Thoracic aorta (tissue), 2 donors: Measurements from ENCODE around the gene AFF1. TPM values are rescaled to one million over a fixed set of nuclear protein-coding genes. Genes with fewer than 3 reads are reported as not detected.
A peak's percentile ranks its signal among the peaks of the same experiment; 100 is the strongest.

Experiments used
- ATAC-seq: fragments of 150-250 bp; one replicate; pipeline ENCODE4 v1.8.0; 2017; ENCODE audit warnings: low read depth; ENCODE audit not compliant: insufficient number of reproducible peaks, low FRiP score
- DNase-seq: peaks from one replicate; pipeline ENCODE4 v3.0.0-alpha.2; 2020; ENCODE audit warnings: low spot score
- H3K27ac ChIP-seq, 2 donors: fragments of 200-600 bp; sonication (generic); 1 replicate in 1 of 2; 2 replicates in 1 of 2; pipeline ENCODE4 v1.5.1; 2016; ENCODE audit warnings: mild to moderate bottlenecking in 2 of 2, moderate library complexity in 2 of 2
- H3K27me3 ChIP-seq: fragments of 200-600 bp; sonication (generic); replicated peaks from 2 replicates; pipeline ENCODE4 v1.6.0; 2016; ENCODE audit warnings: mild to moderate bottlenecking; ENCODE audit not compliant: insufficient read depth
- H3K36me3 ChIP-seq: fragments of 200-600 bp; sonication (generic); one replicate; pipeline ENCODE4 v1.5.1; 2016
- H3K4me1 ChIP-seq, 2 donors: fragments of 200-600 bp; sonication (generic); 1 replicate in 1 of 2; 2 replicates in 1 of 2; pipeline versions ENCODE4 v1.5.1 to v1.6.0; 2016; ENCODE audit warnings: low read depth in 2 of 2, mild to moderate bottlenecking in 1 of 2; ENCODE audit not compliant: control insufficient read depth in 1 of 2
- H3K4me3 ChIP-seq: fragments of 200-600 bp; sonication (generic); 2 replicates; pipeline ENCODE4 v1.5.1; 2016; ENCODE audit warnings: mild to moderate bottlenecking
- H3K9me3 ChIP-seq: fragments of 200-600 bp; sonication (generic); 2 replicates; pipeline ENCODE4 v1.5.1; 2016
- total RNA-seq, 2 donors: library from RNA; depleted of rRNA; stranded (reverse); fragments of >200 nt; gene quantifications; one replicate each; pipeline versions ENCODE4 v1.1.0 to v1.2.3, GENCODE V29; 2016
- TF ChIP-seq, protein P1 (sequence below): fragments of 200-600 bp; sonication (generic); IDR thresholded peaks from one replicate; pipeline ENCODE4 v1.5.1; 2019; ENCODE audit warnings: antibody characterized with exemption

The AFF1 gene
- total RNA-seq, 2 donors from 2014 or later: 51.9 to 93.2 TPM

DNA sequence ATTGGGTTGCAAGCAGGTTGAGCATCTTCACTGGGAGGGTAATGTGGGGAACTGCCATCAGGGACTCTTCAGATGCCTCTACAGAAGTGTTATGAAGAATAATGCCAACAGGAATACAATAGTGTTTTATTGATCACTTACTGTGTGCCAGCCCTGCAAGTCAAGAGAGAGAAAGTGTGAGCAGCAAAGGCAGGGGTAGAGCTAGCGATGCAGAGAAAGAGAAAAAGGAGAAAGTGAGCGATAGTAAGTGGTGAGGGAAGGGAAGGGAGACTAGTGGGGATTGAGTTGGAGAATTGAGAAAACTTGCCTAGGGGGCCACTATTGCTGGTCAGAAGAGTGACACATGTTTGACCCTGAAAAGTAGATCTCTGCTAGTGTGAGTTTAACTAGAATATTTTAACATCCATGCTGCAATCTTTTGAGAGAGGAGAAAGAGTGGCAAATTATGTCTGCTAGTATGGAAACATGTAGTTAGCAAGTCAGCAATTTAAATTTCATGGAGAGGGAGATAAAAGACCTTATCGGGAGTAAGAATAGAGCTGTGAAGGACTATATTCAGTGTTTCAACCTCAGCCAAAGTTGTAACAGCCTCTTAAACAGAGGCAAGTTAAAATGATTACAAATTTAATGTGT, 12.2 kb downstream of the AFF1 start:
- ATAC-seq (no peak), DNase-seq (no peak)
- Histone ChIP-seq H3K27ac (no peak overlapping the region), H3K4me1 (peaks cover 5 to 17% of the 10 kb centered on the region in 2 donors), H3K9me3 (no peaks in the 10 kb centered on the region), H3K4me3 (no peak overlapping the region), H3K27me3 (no peaks in the 10 kb centered on the region), H3K36me3 (peaks cover 8% of the 10 kb centered on the region)
- TF ChIP-seq, protein P1, sequence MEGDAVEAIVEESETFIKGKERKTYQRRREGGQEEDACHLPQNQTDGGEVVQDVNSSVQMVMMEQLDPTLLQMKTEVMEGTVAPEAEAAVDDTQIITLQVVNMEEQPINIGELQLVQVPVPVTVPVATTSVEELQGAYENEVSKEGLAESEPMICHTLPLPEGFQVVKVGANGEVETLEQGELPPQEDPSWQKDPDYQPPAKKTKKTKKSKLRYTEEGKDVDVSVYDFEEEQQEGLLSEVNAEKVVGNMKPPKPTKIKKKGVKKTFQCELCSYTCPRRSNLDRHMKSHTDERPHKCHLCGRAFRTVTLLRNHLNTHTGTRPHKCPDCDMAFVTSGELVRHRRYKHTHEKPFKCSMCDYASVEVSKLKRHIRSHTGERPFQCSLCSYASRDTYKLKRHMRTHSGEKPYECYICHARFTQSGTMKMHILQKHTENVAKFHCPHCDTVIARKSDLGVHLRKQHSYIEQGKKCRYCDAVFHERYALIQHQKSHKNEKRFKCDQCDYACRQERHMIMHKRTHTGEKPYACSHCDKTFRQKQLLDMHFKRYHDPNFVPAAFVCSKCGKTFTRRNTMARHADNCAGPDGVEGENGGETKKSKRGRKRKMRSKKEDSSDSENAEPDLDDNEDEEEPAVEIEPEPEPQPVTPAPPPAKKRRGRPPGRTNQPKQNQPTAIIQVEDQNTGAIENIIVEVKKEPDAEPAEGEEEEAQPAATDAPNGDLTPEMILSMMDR: no peak

DNA sequence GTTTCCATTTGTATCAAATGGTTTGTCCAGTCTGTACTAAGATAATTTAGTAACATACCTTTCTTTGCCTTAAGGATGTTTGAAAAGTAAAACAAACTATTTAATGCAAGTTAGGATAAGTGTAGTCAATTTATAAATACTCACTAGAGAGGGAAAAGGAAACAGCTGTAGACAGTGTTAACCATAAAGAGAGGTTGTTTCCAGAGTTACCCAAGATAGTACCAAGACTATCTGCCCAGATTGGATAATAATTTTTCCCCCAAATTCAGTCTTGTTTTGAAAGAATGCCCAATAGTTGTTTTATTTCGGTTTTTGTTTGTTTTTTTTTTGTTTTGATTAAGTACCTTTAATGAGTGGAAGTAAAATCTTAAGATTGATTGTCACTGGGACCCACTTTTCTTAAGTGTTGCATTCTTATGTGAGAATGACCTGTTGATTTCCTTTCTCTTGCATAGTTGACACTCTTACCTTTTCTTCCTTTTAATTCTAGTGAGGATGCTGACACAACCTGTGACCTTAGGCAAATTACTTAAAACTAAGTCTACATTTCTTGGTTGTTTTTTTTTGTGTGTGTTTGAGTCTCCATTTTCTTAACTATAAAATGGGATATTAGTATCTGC, 12.8 kb downstream of the AFF1 start:
- DNase-seq (no peak), ATAC-seq (no peak)
- H3K27me3 ChIP-seq: no peaks in the 10 kb centered on the region
- H3K4me3 ChIP-seq: no peak overlapping the region
- H3K36me3 ChIP-seq: peaks cover 8% of the 10 kb centered on the region
- no peaks in the 10 kb centered on the region for H3K9me3 ChIP-seq
- TF ChIP-seq, protein P1: no peak
- H3K27ac ChIP-seq: no peak overlapping the region
- peaks cover 5 to 12% of the 10 kb centered on the region in 2 donors for H3K4me1 ChIP-seq

DNA sequence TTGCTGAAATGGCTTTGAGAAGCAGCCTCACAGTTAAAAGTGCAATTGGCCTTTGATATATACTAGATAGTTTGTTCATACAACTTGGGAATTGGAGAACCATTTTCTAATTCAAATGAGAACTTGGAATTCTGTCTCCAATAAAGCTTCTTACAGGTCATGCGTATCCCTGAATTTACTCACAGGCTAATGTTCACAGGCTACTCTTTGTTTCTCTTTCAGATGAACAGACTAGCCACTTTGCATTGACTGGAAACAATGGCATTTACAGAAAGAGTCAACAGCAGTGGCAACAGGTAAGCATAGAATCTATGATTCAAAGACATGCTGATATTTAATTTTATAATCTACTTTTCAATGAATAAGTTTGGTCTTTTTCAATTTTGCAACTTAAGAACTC, 13.5 kb downstream of the AFF1 start:
- ATAC-seq (no peak), DNase-seq (no peak)
- Histone ChIP-seq H3K4me1 (peaks cover 5 to 12% of the 10 kb centered on the region in 2 donors), H3K36me3 (peaks cover 8% of the 10 kb centered on the region), H3K27me3 (no peaks in the 10 kb centered on the region), H3K27ac (no peak overlapping the region), H3K4me3 (no peak overlapping the region), H3K9me3 (no peaks in the 10 kb centered on the region)
- TF ChIP-seq, protein P1: no peak

DNA sequence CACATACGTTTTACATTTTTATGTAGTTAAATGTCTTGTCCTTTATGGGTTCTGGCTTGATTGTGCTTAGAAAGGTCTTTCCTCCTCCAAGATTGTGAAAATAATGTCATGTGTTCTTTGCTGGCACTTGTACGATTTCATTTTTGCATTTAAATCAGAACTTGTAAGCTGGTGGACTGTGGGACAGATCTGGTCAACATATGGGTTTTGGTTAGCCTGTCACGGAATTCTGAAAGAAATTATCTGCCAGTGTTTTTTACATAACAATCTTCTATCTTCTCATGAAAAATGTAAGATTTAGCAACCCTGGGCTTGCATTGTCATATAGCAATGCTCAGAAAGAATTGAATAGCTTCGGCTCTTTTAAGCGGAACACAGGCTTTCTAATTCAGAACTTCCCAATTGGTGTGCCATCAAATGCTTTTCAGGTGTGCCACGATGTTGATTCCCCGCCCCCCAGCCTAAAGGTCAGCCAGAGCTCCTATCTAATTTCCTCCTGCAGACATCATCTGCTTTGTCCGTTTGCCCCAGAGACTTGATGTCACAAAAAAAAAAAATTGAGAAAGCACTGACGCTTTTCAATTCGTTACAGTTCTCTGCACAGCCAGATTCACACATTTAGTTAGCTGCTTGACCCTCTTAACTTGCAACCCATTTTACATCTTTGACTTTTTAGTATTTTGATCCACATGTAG, 16.2 kb downstream of the AFF1 start:
- Histone ChIP-seq H3K36me3 (peaks cover 13% of the 10 kb centered on the region), H3K9me3 (no peaks in the 10 kb centered on the region), H3K27me3 (no peaks in the 10 kb centered on the region), H3K4me1 (peaks cover 0 to 5% of the 10 kb centered on the region in 2 donors), H3K4me3 (no peak overlapping the region), H3K27ac (no peak overlapping the region)
- ATAC-seq: no peak
- TF ChIP-seq, protein P1: no peak
- DNase-seq: no peak

DNA sequence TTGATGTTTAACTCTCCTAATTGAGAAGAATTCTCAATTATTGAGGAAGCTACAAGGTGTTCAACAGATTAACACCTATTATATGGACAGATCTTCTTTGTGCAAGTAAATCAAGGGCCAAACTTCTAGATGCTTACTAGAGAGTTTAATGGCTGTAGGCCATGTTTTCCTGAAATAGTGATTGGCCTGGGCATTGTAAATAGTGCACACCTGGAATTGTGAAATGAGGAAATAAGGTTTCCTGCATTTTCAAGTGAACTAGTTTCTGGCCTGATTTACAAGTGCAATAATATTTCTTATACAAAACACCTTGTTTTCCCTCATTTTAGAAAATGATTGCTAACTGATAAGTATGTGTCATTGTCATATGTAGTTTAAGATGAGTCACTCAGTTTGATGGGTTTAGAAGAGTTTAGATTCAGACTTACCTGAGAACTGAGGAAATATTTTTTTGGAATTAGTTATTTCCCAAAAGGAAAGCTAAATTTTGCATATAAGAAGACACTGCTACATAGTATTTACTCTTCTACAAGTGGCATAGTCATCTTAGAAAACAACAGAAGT, 21.2 kb downstream of the AFF1 start:
- DNase-seq (no peak), ATAC-seq (no peak)
- peak overlapping the region in 1 of 2 donors; percentile 71 for H3K27ac ChIP-seq
- no peaks in the 10 kb centered on the region for H3K9me3 ChIP-seq
- H3K27me3 ChIP-seq: no peaks in the 10 kb centered on the region
- H3K4me3 ChIP-seq: no peak overlapping the region
- TF ChIP-seq, protein P1: no peak
- H3K4me1 ChIP-seq: peaks cover 23 to 26% of the 10 kb centered on the region in 2 donors
- H3K36me3 ChIP-seq: peaks cover 7% of the 10 kb centered on the region
